Omental fat pad (tissue), 4 donors: ENCODE results near the gene SFMBT2. TPM values are rescaled to one million over a fixed set of nuclear protein-coding genes. Genes with fewer than 3 reads are reported as not detected.
"Not testable (repeated sequence)": the region's sequence is repeated elsewhere in the genome, so short reads cannot be mapped to it uniquely, and the experiment has no call there.

Source experiments
- ATAC-seq: fragments of 150-250 bp; one replicate; pipeline ENCODE4 v1.9.1; 2016; ENCODE audit warnings: mild to moderate bottlenecking, moderate library complexity; ENCODE audit not compliant: low FRiP score
- DNase-seq: peaks from one replicate; pipeline ENCODE4 v3.0.0-alpha.2; 2019; ENCODE audit warnings: low spot score
- CTCF ChIP-seq, 3 donors: fragments of 450-650 bp; IDR thresholded peaks; one replicate each; pipeline ENCODE4 v1.5.1; 2016 to 2017; ENCODE audit warnings: antibody characterized with exemption in 3 of 3, mild to moderate bottlenecking in 3 of 3, moderate library complexity in 2 of 3
- total RNA-seq, 4 donors: library from RNA; depleted of rRNA; stranded (reverse); fragments of >200 nt; gene quantifications; one replicate each; pipeline ENCODE4 v1.1.0, GENCODE V29; 2016

The SFMBT2 gene
- total RNA-seq, 4 donors from 2014 or later, result 6.2 to 12.0 (median 9.4) TPM

GRCh38 chr10:7193369-7193768, 217.5 kb downstream of the SFMBT2 start:
- ATAC-seq, result no peak
- TF ChIP-seq CTCF (IDR thresholded peaks at IDR 0.05), result no peak
- DNase-seq, result no peak

- DNase-seq (no peak), ATAC-seq (no peak)
- no peak for TF ChIP-seq CTCF (IDR thresholded peaks at IDR 0.05)
These were observed 217.9 kb downstream of the SFMBT2 start for GRCh38 chr10:7192831-7193361.

GRCh38 chr10:7192061-7192460, 218.8 kb downstream of the SFMBT2 start:
- no peak for ATAC-seq
- TF ChIP-seq CTCF (IDR thresholded peaks at IDR 0.05), result no peak
- DNase-seq, result no peak

- not testable (repeated sequence) for ATAC-seq, DNase-seq
These were observed 220.1 kb downstream of the SFMBT2 start for GRCh38 chr10:7190772-7191171.

- TF ChIP-seq CTCF (IDR thresholded peaks at IDR 0.05), result no peak
- ATAC-seq, result no peak
- DNase-seq, result no peak
These were observed 220.9 kb downstream of the SFMBT2 start for GRCh38 chr10:7189909-7190308.

- TF ChIP-seq CTCF (IDR thresholded peaks at IDR 0.05), result no peak
- no peak for ATAC-seq
- DNase-seq, result no peak
These were observed 222.3 kb downstream of the SFMBT2 start for GRCh38 chr10:7188456-7189050.

- TF ChIP-seq CTCF (IDR thresholded peaks at IDR 0.05), result no peak
- ATAC-seq (no peak), DNase-seq (no peak)
These were observed 224.3 kb downstream of the SFMBT2 start for GRCh38 chr10:7186387-7187018.
